ENCODE measurements around the gene DGAT2L6.
A peak's percentile ranks its signal among the peaks of the same experiment; 100 is the strongest.

DNA sequence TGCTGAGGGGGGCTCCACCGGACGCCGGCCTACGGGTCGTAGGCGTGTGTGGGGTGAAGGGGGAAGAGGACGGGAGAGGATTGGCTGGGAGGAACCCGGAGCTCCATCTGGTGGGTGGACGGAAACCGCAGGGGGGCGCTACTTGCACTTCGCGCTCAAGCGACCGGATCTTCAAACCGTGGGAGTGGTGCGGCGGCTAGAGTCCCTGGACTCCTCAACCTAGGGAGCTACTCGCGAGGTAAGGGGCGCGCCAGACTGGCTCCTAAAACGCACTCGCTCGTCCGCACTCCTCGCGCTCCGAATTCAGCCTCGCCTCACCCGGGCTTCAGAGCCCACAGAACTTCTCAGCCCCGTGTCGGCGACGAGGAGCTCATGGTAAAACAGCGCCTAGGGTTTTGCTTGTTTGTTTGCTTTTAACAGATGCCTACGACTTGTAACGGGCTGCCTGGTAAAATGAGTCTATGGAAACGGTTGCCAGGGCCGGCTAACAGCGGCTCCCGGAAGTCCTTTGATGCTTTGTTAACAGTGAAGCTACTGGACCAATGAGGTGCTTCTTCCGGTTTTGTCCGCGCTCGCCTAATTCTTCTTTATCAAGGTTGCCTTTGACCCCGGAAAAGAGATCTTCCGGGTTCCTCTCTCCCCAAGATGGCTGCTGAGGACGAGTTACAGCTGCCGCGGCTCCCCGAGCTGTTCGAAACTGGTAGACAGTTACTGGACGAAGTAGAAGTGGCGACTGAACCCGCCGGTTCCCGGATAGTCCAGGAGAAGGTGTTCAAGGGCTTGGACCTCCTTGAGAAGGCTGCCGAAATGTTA lies 43.8 kb upstream of the DGAT2L6 start, which contains the start of gene IGBP1:
- TF ChIP-seq, protein P1, sequence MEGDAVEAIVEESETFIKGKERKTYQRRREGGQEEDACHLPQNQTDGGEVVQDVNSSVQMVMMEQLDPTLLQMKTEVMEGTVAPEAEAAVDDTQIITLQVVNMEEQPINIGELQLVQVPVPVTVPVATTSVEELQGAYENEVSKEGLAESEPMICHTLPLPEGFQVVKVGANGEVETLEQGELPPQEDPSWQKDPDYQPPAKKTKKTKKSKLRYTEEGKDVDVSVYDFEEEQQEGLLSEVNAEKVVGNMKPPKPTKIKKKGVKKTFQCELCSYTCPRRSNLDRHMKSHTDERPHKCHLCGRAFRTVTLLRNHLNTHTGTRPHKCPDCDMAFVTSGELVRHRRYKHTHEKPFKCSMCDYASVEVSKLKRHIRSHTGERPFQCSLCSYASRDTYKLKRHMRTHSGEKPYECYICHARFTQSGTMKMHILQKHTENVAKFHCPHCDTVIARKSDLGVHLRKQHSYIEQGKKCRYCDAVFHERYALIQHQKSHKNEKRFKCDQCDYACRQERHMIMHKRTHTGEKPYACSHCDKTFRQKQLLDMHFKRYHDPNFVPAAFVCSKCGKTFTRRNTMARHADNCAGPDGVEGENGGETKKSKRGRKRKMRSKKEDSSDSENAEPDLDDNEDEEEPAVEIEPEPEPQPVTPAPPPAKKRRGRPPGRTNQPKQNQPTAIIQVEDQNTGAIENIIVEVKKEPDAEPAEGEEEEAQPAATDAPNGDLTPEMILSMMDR (IDR thresholded peaks at IDR 0.05) = peak in 5 of 6 experiments; percentile 33 to 48 (median 42)
- TF ChIP-seq POLR2A (IDR thresholded peaks at IDR 0.05) = peak; percentile 55 to 56
